Measurements from ENCODE around the gene JTB. TPM values are rescaled to one million over a fixed set of nuclear protein-coding genes. Genes with fewer than 3 reads are reported as not detected.

JTB gene
- total RNA-seq, 1 donor, result 162 TPM

- Histone ChIP-seq H3K4me1 (ENCODE audit: insufficient read depth, low read length) (peaks cover 12% of the 10 kb centered on the region), H3K27ac (ENCODE audit: low read depth, low read length) (peak within 1 kb of the TSS; percentile 90), H3K27me3 (ENCODE audit: insufficient read depth, low read length) (no peaks in the 10 kb centered on the region), H3K4me3 (ENCODE audit: insufficient read depth, low read length) (peak within 1 kb of the TSS; percentile 93), H3K79me2 (ENCODE audit: insufficient read depth, low read length) (peaks cover 29% of the 10 kb centered on the region), H3K36me3 (ENCODE audit: insufficient read depth, low read length) (peaks cover 21% of the 10 kb centered on the region), H4K20me1 (ENCODE audit: insufficient read depth, low read length) (no peaks in the 10 kb centered on the region), H3K4me2 (ENCODE audit: insufficient read depth, low read length) (peak within 1 kb of the TSS; percentile 91), H3K9me3 (ENCODE audit: low read depth, low read length) (no peaks in the 10 kb centered on the region), H2AFZ (ENCODE audit: low read length) (peak within 1 kb of the TSS; percentile 80)
- TF ChIP-seq CTCF (IDR thresholded peaks at IDR 0.05; ENCODE audit: extremely low read depth, low read depth, low read length), result peak; percentile 70
- DNase-seq (ENCODE audit: insufficient read length, low spot score, missing footprints), result peak; percentile 100
Observed at GRCh38 chr1:153946622-153947241, 30.7 kb downstream of the JTB start, which contains the start of gene DENND4B. Gene DENND4B, minus strand, starts transcription at chr1:153946718. Its CDS starts 2,344 bp downstream, at chr1:153944374.

- Histone ChIP-seq H3K4me2 (ENCODE audit: insufficient read depth, low read length) (peak overlapping the region; percentile 91), H3K79me2 (ENCODE audit: insufficient read depth, low read length) (peaks cover 29% of the 10 kb centered on the region), H3K27ac (ENCODE audit: low read depth, low read length) (peak overlapping the region; percentile 90), H3K27me3 (ENCODE audit: insufficient read depth, low read length) (no peaks in the 10 kb centered on the region), H3K36me3 (ENCODE audit: insufficient read depth, low read length) (peaks cover 21% of the 10 kb centered on the region), H3K9me3 (ENCODE audit: low read depth, low read length) (no peaks in the 10 kb centered on the region), H3K4me1 (ENCODE audit: insufficient read depth, low read length) (peaks cover 12% of the 10 kb centered on the region), H2AFZ (ENCODE audit: low read length) (peak overlapping the region; percentile 80), H3K4me3 (ENCODE audit: insufficient read depth, low read length) (peak overlapping the region; percentile 93), H4K20me1 (ENCODE audit: insufficient read depth, low read length) (no peaks in the 10 kb centered on the region)
- DNase-seq (ENCODE audit: insufficient read length, low spot score, missing footprints), result peak; percentile 99
- no peak for TF ChIP-seq CTCF (IDR thresholded peaks at IDR 0.05; ENCODE audit: extremely low read depth, low read depth, low read length)
Observed at GRCh38 chr1:153945795-153946621, 31.5 kb downstream of the JTB start.

- TF ChIP-seq CTCF (IDR thresholded peaks at IDR 0.05; ENCODE audit: extremely low read depth, low read depth, low read length), result no peak
- peak overlapping the region; percentile 90 for H3K27ac ChIP-seq (ENCODE audit: low read depth, low read length)
- peaks cover 29% of the 10 kb centered on the region for H3K79me2 ChIP-seq (ENCODE audit: insufficient read depth, low read length)
- H3K4me1 ChIP-seq (ENCODE audit: insufficient read depth, low read length), result peaks cover 12% of the 10 kb centered on the region
- DNase-seq (ENCODE audit: insufficient read length, low spot score, missing footprints), result peak; percentile 93
- H3K4me3 ChIP-seq (ENCODE audit: insufficient read depth, low read length), result peak overlapping the region; percentile 93
- H3K4me2 ChIP-seq (ENCODE audit: insufficient read depth, low read length), result peak overlapping the region; percentile 91
- no peaks in the 10 kb centered on the region for H3K27me3 ChIP-seq (ENCODE audit: insufficient read depth, low read length)
- H3K9me3 ChIP-seq (ENCODE audit: low read depth, low read length), result no peaks in the 10 kb centered on the region
- no peaks in the 10 kb centered on the region for H4K20me1 ChIP-seq (ENCODE audit: insufficient read depth, low read length)
- H2AFZ ChIP-seq (ENCODE audit: low read length), result peak overlapping the region; percentile 80
- peaks cover 20% of the 10 kb centered on the region for H3K36me3 ChIP-seq (ENCODE audit: insufficient read depth, low read length)
Observed at GRCh38 chr1:153945131-153945794, 32.2 kb downstream of the JTB start.

- H3K9me3 ChIP-seq (ENCODE audit: low read depth, low read length), result no peaks in the 10 kb centered on the region
- DNase-seq (ENCODE audit: insufficient read length, low spot score, missing footprints), result no peak
- H3K36me3 ChIP-seq (ENCODE audit: insufficient read depth, low read length), result peaks cover 20% of the 10 kb centered on the region
- H3K27me3 ChIP-seq (ENCODE audit: insufficient read depth, low read length), result no peaks in the 10 kb centered on the region
- no peak for TF ChIP-seq CTCF (IDR thresholded peaks at IDR 0.05; ENCODE audit: extremely low read depth, low read depth, low read length)
- H3K79me2 ChIP-seq (ENCODE audit: insufficient read depth, low read length), result peaks cover 29% of the 10 kb centered on the region
- H2AFZ ChIP-seq (ENCODE audit: low read length), result no peak overlapping the region
- H3K4me3 ChIP-seq (ENCODE audit: insufficient read depth, low read length), result peak overlapping the region; percentile 93
- peak overlapping the region; percentile 90 for H3K27ac ChIP-seq (ENCODE audit: low read depth, low read length)
- H3K4me1 ChIP-seq (ENCODE audit: insufficient read depth, low read length), result peaks cover 12% of the 10 kb centered on the region
- no peaks in the 10 kb centered on the region for H4K20me1 ChIP-seq (ENCODE audit: insufficient read depth, low read length)
- peak overlapping the region; percentile 91 for H3K4me2 ChIP-seq (ENCODE audit: insufficient read depth, low read length)
Observed at GRCh38 chr1:153944827-153945117, 32.7 kb downstream of the JTB start.
